HG03457 (cell line): ENCODE measurements around the gene ZACN.
"Not testable (repeated sequence)": the region's sequence is repeated elsewhere in the genome, so short reads cannot be mapped to it uniquely, and the experiment has no call there.

ENCODE experiments used
- ATAC-seq: cut with Tn5 transposase; IDR thresholded peaks from one replicate; pipeline ENCODE4 v1.9.1; 2021; ENCODE audit warnings: moderate number of reproducible peaks; ENCODE audit not compliant: unreplicated experiment

The ZACN gene

GRCh38 chr17:76078860-76079534, at the start of gene ZACN:
ZACN (plus strand) TSS chr17:76079182; CDS start chr17:76079265, 83 bp downstream.
- no peak for ATAC-seq

GRCh38 chr17:76032073-76032779, 46.8 kb upstream of the ZACN start:
- ATAC-seq = no peak

GRCh38 chr17:76032780-76033108, 46.2 kb upstream of the ZACN start:
- ATAC-seq = no peak

GRCh38 chr17:76033139-76033538, 45.8 kb upstream of the ZACN start:
- no peak for ATAC-seq

GRCh38 chr17:76034428-76035350, 44.3 kb upstream of the ZACN start:
- ATAC-seq = no peak

GRCh38 chr17:76036497-76037261, 42.3 kb upstream of the ZACN start:
- no peak for ATAC-seq

GRCh38 chr17:76038050-76038449, 40.9 kb upstream of the ZACN start:
- no peak for ATAC-seq

GRCh38 chr17:76039121-76039520, 39.9 kb upstream of the ZACN start:
- no peak for ATAC-seq

GRCh38 chr17:76040376-76040775, 38.6 kb upstream of the ZACN start:
- no peak for ATAC-seq

GRCh38 chr17:76042868-76043267, 36.1 kb upstream of the ZACN start:
- ATAC-seq = not testable (repeated sequence)

- ATAC-seq = not testable (repeated sequence)
Observed at GRCh38 chr17:76044475-76045007, 34.4 kb upstream of the ZACN start.

GRCh38 chr17:76046064-76046463, 32.9 kb upstream of the ZACN start:
- no peak for ATAC-seq

- no peak for ATAC-seq
Observed at GRCh38 chr17:76048025-76048605, 30.9 kb upstream of the ZACN start.

GRCh38 chr17:76048711-76049110, 30.3 kb upstream of the ZACN start:
- ATAC-seq = no peak

- no peak for ATAC-seq
Observed at GRCh38 chr17:76049239-76049638, 29.7 kb upstream of the ZACN start.

GRCh38 chr17:76049836-76050537, 29.0 kb upstream of the ZACN start:
- ATAC-seq = no peak

GRCh38 chr17:76050538-76051467, 28.2 kb upstream of the ZACN start:
- no peak for ATAC-seq

GRCh38 chr17:76051561-76051960, 27.4 kb upstream of the ZACN start:
- ATAC-seq = no peak
